PC-3 (cell line): ENCODE measurements around the gene HMGCLL1. TPM values are rescaled to one million over a fixed set of nuclear protein-coding genes. Genes with fewer than 3 reads are reported as not detected.

ENCODE experiments used
- ATAC-seq: fragments of 200-7000 bp; cut with Tn5 transposase; 2 replicates; pipeline ENCODE4 v1.9.1; 2020; ENCODE audit warnings: mild to moderate bottlenecking, moderate library complexity
- BruUV-seq: library from RNA; stranded (reverse); fragments of 400-500 nt; replicated peaks from 2 replicates; lab custom pipeline; 2021; lab: Mats Ljungman, UMichigan
- CTCF ChIA-PET: fragments of 300-600 bp; sonication (Branson Sonifier 250); formaldehyde crosslinking; loops from one replicate; lab custom pipeline; 2022; ENCODE audit warnings: antibody characterized with exemption; lab: Charles Lee
- POLR2A ChIA-PET: fragments of 300-600 bp; sonication (Branson Sonifier 250); formaldehyde crosslinking; loops from one replicate; lab custom pipeline; 2022; ENCODE audit warnings: antibody characterized with exemption; ENCODE audit not compliant: unreplicated experiment; lab: Charles Lee
- DNase-seq: peaks from one replicate; pipeline ENCODE4 v3.0.0-alpha.2; 2015
- H2AFZ ChIP-seq: fragments of 300-600 bp; sonication (generic); 2 replicates; pipeline ENCODE4 v1.6.0; 2016; ENCODE audit warnings: antibody characterized with exemption, low read length
- H3F3A ChIP-seq: fragments of 300-600 bp; sonication (generic); one replicate; pipeline ENCODE4 v1.6.0; 2017; ENCODE audit warnings: antibody characterized with exemption, low read length, control low read depth, mild to moderate bottlenecking; ENCODE audit not compliant: unreplicated experiment
- H3K27ac ChIP-seq: fragments of 300-600 bp; sonication (generic); 2 replicates; pipeline ENCODE4 v1.5.1; 2016; ENCODE audit warnings: mild to moderate bottlenecking, low read length
- H3K27me3 ChIP-seq: fragments of 300-600 bp; sonication (generic); 2 replicates; pipeline ENCODE4 v1.6.1; 2016; ENCODE audit warnings: low read length, mixed read lengths
- H3K36me3 ChIP-seq: fragments of 300-600 bp; sonication (generic); 2 replicates; pipeline ENCODE4 v1.6.1; 2016; ENCODE audit warnings: low read depth, mixed run types, low read length, mixed read lengths
- H3K4me1 ChIP-seq: fragments of 300-600 bp; sonication (generic); 2 replicates; pipeline ENCODE4 v1.5.1; 2016; ENCODE audit warnings: low read length; ENCODE audit not compliant: insufficient read depth
- H3K4me2 ChIP-seq: fragments of 300-600 bp; sonication (generic); 2 replicates; pipeline ENCODE4 v1.6.0; 2016; ENCODE audit warnings: low read length
- H3K4me3 ChIP-seq: fragments of 300-600 bp; sonication (generic); 2 replicates; pipeline ENCODE4 v1.5.1; 2016; ENCODE audit warnings: mild to moderate bottlenecking, low read length, mixed read lengths
- H3K79me2 ChIP-seq: fragments of 300-600 bp; sonication (generic); 2 replicates; pipeline ENCODE4 v1.6.1; 2017; ENCODE audit warnings: low read length, mixed read lengths
- H3K9ac ChIP-seq: fragments of 300-600 bp; sonication (generic); 2 replicates; pipeline ENCODE4 v1.6.0; 2016; ENCODE audit warnings: mild to moderate bottlenecking, low read length
- H3K9me2 ChIP-seq: fragments of 300-600 bp; sonication (generic); replicated peaks from 2 replicates; pipeline ENCODE4 v1.6.1; 2016; ENCODE audit warnings: mixed run types, low read length, mixed read lengths
- H3K9me3 ChIP-seq: fragments of 300-600 bp; sonication (generic); 2 replicates; pipeline ENCODE4 v1.6.1; 2016; ENCODE audit warnings: low read length, mixed read lengths
- H4K20me1 ChIP-seq: fragments of 300-600 bp; sonication (generic); 2 replicates; pipeline ENCODE4 v1.6.1; 2016; ENCODE audit warnings: low read length, mixed read lengths
- CTCF ChIP-seq: fragments of 300-600 bp; sonication (generic); conservative IDR thresholded peaks from 2 replicates; pipeline ENCODE4 v1.5.1; 2017; ENCODE audit warnings: antibody characterized with exemption, low read depth, mild to moderate bottlenecking, low read length
- EZH2 ChIP-seq: fragments of 300-600 bp; sonication (generic); IDR thresholded peaks from one replicate; pipeline ENCODE4 v1.6.1; 2017; ENCODE audit warnings: antibody characterized with exemption, mild to moderate bottlenecking, low read length; ENCODE audit not compliant: unreplicated experiment
- EZH2phosphoT487 ChIP-seq: fragments of 300-600 bp; sonication (generic); IDR thresholded peaks from 2 replicates; pipeline ENCODE4 v1.6.1; 2018; ENCODE audit warnings: mild to moderate bottlenecking, antibody characterized with exemption, low read length, borderline replicate concordance
- intact Hi-C: fragments of 100-400 bp; cut with micrococcal nuclease; formaldehyde crosslinking; loops from 2 replicates; pipeline ENCODE4 v1.9.0; 2023
- total RNA-seq: library from RNA; depleted of rRNA; stranded (reverse); fragments of >200 nt; gene quantifications from 2 replicates; pipeline ENCODE4 v1.2.3, GENCODE V29; 2014

Gene HMGCLL1
- total RNA-seq, 1 experiment from 2014 or later, result not detected

DNA sequence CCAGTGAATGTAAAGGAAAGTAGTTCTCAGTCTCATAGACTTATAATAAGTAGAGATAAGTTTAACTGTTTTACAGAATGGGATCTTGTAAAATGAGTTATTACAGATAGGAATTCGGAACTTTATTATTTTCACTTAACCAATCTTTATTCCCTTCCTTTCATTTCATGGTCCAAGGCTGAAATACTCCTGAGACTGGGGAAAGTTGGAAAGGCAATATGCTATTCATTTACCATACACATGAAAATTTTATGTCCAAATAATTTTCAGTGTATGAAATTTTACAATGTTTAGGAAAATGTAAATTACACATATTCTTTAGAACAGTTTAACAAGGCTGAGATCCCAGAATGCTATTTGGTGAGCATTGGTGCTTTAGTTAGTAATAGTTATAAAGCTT lies 62.3 kb downstream of the HMGCLL1 start:
- intact Hi-C loops, result no loop called here
- CTCF ChIA-PET, result no interaction called here
- no peak for TF ChIP-seq EZH2phosphoT487
- TF ChIP-seq CTCF, result no peak
- TF ChIP-seq EZH2, result no peak

DNA sequence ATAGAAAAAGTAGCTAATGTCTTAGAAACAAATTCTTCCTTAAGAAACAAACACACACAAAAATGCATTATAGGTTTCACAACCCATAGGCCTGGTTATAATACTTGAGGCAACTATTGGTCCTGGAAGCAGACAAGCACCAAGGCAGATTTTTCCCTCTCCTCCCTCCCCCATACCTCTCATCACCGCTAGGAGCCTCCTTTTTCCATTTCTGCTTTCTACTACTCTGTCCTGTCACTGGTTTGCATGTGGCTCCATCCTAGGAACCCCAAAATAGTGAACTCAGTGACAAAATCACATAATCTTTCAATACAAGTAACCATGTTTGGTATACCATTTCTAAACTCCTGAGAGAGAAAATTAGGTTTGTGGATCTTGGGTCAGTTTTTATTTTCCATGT lies 66.1 kb downstream of the HMGCLL1 start:
- Histone ChIP-seq H3K36me3 (no peaks in the 10 kb centered on the region), H4K20me1 (no peaks in the 10 kb centered on the region), H3K4me3 (no peak overlapping the region), H3K79me2 (no peaks in the 10 kb centered on the region), H3K27me3 (no peaks in the 10 kb centered on the region), H3K9me3 (no peaks in the 10 kb centered on the region), H3K9me2 (no peaks in the 10 kb centered on the region), H3K4me2 (no peak overlapping the region), H3K27ac (no peak overlapping the region), H3F3A (no peaks in the 10 kb centered on the region), H3K9ac (no peak overlapping the region), H2AFZ (no peak overlapping the region), H3K4me1 (no peaks in the 10 kb centered on the region)
- CTCF ChIA-PET, result interaction anchor here (0.6 kb wide), 1 partner anchor 22 kb away, joined by 3 read pairs; no protein-coding TSS in a partner anchor
- BruUV-seq, result no TSS peak
- DNase-seq (peak; percentile 10), ATAC-seq (no peak)
- TF ChIP-seq EZH2 (no peak), CTCF (peak; percentile 52), EZH2phosphoT487 (no peak)
- POLR2A ChIA-PET, result interaction anchor here (0.5 to 0.6 kb wide), 2 partner anchors 297 to 429 kb away, joined by 3 to 4 read pairs; no protein-coding TSS in a partner anchor
- intact Hi-C loops, result no loop called here

More for the DNA sequence above, 62.3 kb downstream of the HMGCLL1 start:
- no peak overlapping the region for H3K27ac ChIP-seq
- H3K27me3 ChIP-seq, result no peaks in the 10 kb centered on the region
- POLR2A ChIA-PET, result no interaction called here
- no peaks in the 10 kb centered on the region for H3K79me2 ChIP-seq
- no peak overlapping the region for H3K9ac ChIP-seq
- no peak overlapping the region for H3K4me3 ChIP-seq
- H3K9me2 ChIP-seq, result no peaks in the 10 kb centered on the region
- no TSS peak for BruUV-seq
- no peaks in the 10 kb centered on the region for H4K20me1 ChIP-seq
- no peak for ATAC-seq
- H3K4me1 ChIP-seq, result no peaks in the 10 kb centered on the region
- no peaks in the 10 kb centered on the region for H3F3A ChIP-seq
- no peaks in the 10 kb centered on the region for H3K36me3 ChIP-seq
- no peak overlapping the region for H3K4me2 ChIP-seq
- H3K9me3 ChIP-seq, result no peaks in the 10 kb centered on the region
- no peak overlapping the region for H2AFZ ChIP-seq
- DNase-seq, result no peak

GRCh38 chr6:55511122-55511800 lies 67.7 kb downstream of the HMGCLL1 start:
- no peak overlapping the region for H3K9ac ChIP-seq
- no peaks in the 10 kb centered on the region for H3K9me3 ChIP-seq
- no peak overlapping the region for H3K27ac ChIP-seq
- intact Hi-C loops, result no loop called here
- H3K4me3 ChIP-seq, result no peak overlapping the region
- H3K79me2 ChIP-seq, result no peaks in the 10 kb centered on the region
- POLR2A ChIA-PET, result no interaction called here
- TF ChIP-seq CTCF (no peak), EZH2 (no peak), EZH2phosphoT487 (no peak)
- DNase-seq, result no peak
- no peaks in the 10 kb centered on the region for H3K9me2 ChIP-seq
- H3K4me2 ChIP-seq, result no peak overlapping the region
- no peak for ATAC-seq
- H4K20me1 ChIP-seq, result no peaks in the 10 kb centered on the region
- H3K27me3 ChIP-seq, result no peaks in the 10 kb centered on the region
- BruUV-seq, result no TSS peak
- H3F3A ChIP-seq, result no peaks in the 10 kb centered on the region
- no peaks in the 10 kb centered on the region for H3K36me3 ChIP-seq
- CTCF ChIA-PET, result no interaction called here
- no peaks in the 10 kb centered on the region for H3K4me1 ChIP-seq
- H2AFZ ChIP-seq, result no peak overlapping the region
